Stimulated activated CD8-positive, alpha-beta memory T cell treated with anti-CD3 and anti-CD28 coated beads, Interleukin-2, amount 100 ng/mL, for 1 hour (primary cell): ENCODE data around the gene PTPRN2.

Experiments used
- DNase-seq, 2 donors: peaks; one replicate each; pipeline ENCODE4 v3.0.0-alpha.2; 2020; ENCODE audit warnings: low read depth in 2 of 2

Gene PTPRN2

GRCh38 chr7:157560710-157561522, 1026.7 kb downstream of the PTPRN2 start:
- DNase-seq: no peak

DNA sequence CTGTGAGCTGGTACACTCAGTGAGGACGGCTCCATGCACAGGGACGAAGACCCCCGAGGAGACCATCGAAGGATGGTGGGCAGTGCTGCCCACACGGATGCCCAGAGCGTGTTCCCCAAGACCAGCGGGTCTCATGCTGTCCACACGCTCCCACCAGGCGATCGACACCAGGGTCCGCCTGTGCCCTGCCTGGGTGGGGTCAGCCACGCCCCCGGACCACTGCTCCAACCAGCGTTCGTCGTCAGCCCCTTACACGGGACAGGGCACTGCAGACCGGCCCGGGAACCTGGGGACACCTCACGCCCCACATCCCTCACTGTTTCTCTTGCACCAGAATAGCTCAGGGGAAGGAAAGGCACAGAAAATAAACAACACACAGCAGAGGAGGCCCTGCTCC, 1027.4 kb downstream of the PTPRN2 start:
- no peak for DNase-seq

GRCh38 chr7:157559596-157560257, 1027.9 kb downstream of the PTPRN2 start:
- no peak for DNase-seq

GRCh38 chr7:157558875-157559595, 1028.6 kb downstream of the PTPRN2 start:
- DNase-seq: no peak

DNA sequence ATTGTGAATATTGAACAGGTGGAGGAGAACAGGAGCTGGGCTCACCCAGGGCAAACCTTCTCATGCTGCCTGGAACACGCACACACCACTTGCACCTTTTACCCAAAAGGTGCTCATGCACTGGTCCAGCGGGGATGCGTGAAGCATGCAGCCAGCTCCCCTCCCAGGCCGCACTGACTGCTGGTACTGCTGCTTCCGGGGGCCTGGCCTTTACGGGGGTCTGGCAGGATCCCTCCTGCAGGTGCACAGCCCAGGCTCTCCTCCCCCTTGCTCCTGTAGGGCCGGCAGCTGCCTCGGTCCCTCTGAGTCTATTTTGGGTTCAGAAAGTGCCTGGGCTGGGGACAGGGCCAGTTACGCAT, 1029.1 kb downstream of the PTPRN2 start:
- DNase-seq: no peak

- no peak for DNase-seq
Measured at GRCh38 chr7:157558061-157558460, 1029.6 kb downstream of the PTPRN2 start.

DNA sequence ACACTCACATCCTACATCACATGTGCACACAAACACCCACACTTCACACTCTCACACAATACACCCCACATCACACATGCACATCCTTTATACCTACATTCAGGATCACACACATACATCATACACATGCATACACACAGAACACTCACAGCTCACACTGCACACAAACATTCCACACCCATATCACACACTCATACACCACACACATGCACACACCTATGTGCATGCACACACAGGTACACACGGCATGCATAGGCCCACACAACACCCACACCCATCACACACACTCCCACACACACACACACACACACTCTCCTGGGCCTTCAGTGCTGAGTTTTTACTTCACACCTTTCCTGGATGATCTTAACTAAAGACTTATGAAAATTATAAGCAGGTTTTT, 1030.4 kb downstream of the PTPRN2 start:
- no peak for DNase-seq

GRCh38 chr7:157556642-157556944, 1031.0 kb downstream of the PTPRN2 start:
- DNase-seq: no peak

- DNase-seq: no peak
Measured at GRCh38 chr7:157555944-157556641, 1031.5 kb downstream of the PTPRN2 start.

- no peak for DNase-seq
Measured at GRCh38 chr7:157555313-157555712, 1032.3 kb downstream of the PTPRN2 start.

DNA sequence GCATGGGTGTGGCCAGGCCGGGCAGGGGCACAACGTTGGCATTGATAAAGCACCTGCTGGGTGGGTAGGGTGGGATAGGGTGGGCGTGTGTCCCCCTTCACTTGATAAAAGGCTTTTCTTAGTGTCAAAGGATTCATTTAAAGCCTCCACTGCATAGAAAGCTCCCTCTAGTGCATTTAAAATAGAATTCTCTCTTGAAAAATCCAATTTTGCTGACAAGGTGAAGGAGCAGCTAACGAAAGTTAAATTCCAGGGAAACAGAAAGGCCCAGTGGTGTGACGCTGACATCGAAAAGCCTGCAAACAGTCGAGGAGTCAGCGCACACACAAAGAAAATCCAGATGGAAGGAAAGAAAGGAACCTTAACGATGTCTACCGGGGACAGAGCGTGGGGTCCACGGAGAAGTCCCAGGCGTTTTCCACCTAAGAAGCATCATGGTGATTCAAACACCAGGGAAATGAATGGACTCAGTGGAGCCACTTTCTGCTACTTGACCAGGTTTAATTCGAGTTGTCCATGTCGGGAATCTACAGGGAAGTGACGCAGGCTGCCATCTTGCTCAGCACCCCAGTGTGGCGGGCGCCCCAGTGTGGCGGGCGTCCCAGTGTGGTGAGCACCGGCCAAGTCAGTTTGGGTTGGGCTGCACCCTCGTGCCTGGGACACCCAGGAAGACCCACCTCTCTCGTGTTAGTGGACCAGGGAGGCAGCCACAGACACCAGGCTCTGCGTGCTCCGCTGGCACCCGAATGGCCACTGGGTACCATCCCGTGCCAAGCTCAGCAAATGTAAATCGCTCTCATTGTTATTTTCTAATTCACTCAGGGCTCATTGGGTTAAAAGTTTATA, 1033.0 kb downstream of the PTPRN2 start:
- no peak for DNase-seq

GRCh38 chr7:157553256-157553655, 1034.4 kb downstream of the PTPRN2 start:
- DNase-seq: no peak

GRCh38 chr7:157552295-157552993, 1035.2 kb downstream of the PTPRN2 start:
- DNase-seq: no peak

DNA sequence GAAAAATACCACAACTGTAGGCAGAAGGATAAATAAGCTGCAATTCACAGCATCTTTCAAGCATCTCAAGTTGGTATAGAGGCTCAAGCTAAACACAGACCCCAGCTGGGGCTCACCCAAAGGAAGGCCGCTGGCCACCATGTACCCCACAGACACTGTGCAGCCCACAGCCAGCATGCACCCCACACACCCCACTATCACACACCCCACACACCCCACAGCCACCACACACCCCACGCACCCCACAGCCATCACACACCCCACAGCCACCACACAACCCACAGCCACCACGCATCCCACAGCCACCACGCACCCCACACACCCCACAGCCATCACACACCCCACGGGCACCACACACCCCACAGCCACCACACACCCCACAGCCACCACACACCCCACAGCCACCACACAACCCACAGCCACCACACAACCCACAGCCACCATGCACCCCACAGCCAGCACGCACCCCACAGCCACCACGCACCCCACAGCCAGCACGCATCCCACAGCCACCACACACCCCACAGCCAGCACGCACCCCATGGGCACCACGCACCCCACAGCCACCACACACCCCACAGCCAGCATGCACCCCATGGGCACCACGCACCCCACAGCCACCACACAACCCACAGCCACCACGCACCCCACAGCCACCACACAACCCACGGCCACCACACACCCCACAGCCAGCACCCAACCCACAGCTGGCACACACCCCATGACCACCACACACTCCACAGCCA, 1036.1 kb downstream of the PTPRN2 start:
- no peak for DNase-seq

DNA sequence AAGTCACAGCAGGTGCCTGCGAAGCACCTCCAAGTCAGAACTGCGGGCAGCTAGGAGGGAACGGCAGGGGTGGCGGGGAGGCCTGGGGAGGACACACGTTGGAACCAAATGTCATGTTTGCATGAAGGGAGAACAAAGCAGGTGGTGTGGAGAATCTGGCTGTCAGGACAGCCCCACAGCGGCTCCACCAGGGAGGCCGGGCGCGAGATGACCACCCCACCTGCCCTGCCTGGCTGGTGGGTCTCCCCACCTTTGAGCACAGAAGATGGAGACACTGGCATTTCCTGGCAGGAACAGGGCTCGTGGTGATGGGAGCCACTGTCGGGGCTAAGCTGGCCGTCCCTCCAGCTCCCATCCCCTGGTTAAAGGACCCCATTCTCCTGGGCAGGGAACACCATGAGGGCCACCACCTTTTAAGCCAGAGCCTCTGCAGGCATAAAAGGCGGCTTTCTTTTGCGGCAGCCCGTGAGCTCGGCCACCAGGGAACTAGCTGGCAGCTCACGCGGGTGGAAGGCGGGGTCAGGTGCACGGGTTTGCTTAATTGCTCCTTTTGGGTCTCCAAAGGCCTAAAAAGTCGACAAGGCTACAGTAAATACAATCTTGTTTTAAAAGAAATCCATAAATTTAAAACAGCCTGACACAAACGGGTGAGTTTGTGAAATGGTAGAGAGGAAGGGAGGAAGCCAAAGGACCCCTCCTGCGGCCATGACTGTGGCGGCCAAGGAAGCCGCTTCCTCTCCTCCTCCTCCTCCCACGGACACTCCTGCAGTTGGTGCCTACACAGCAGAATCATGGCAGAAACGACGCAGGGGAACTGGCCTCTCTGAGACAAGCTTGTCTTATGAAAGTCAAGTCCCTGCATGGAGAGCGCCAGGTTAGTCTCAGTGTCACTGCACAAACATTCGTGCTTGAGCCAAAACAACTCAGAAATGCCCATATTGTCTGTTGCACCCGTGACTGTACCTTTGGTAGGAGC, 1037.0 kb downstream of the PTPRN2 start:
- DNase-seq: no peak

- DNase-seq: no peak
Measured at GRCh38 chr7:157549612-157550299, 1037.9 kb downstream of the PTPRN2 start.

DNA sequence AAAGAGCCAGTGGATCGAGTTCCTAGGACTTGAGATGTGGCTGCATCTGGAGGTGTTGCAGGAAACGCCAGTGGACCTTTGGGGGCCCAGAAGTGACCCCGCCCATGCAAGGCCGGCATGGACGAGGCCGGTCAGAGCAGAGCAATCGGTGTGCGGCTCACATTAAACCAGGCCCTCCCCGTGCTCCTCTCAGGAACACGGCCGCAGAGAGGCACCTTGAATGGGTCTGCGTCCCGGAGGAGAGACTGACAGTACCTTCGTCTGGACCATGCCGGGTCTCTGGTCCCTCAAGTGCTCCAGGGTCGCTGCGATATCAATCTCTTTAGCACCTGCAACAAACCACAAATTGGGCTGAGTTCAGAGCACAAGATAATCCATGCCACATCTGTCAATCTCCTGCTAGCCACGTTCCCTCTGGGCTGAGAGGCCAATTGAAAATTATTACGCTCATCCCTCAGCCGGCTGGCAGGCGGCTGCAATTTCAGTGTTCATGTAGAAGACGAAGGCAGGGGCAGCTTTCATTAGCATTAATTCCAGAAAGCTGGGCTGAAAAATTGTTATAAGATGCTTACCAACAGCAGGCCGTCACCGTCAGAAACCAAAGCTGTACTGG, 1038.8 kb downstream of the PTPRN2 start:
- no peak for DNase-seq

- no peak for DNase-seq
Measured at GRCh38 chr7:157547611-157548010, 1040.0 kb downstream of the PTPRN2 start.
